ENCODE measurements around the gene ZNF33A. TPM values are rescaled to one million over a fixed set of nuclear protein-coding genes. Genes with fewer than 3 reads are reported as not detected.

The ZNF33A gene
- 13.0 and 16.0 TPM in 2 replicates for total RNA-seq

GRCh38 chr10:38010119-38010903 lies at the start of gene ZNF33A:
TSS of gene ZNF33A (plus strand) at chr10:38010675. CDS start at chr10:38012342, 1,667 bp downstream.

GRCh38 chr10:37976091-37976879 lies 34.2 kb upstream of the ZNF33A start, which contains the start of gene ZNF25:
TSS of gene ZNF25 (minus strand) at chr10:37976647. CDS start at chr10:37971722, 4,925 bp downstream.

GRCh38 chr10:38094158-38094926 lies 83.9 kb downstream of the ZNF33A start, which contains the start of gene ZNF37A:
TSS of gene ZNF37A (plus strand) at chr10:38094337. CDS start at chr10:38096618, 2,281 bp downstream.

Other genes with a start within 250 kb of the ZNF33A start
- gene ZNF248, start 153.1 kb upstream of the ZNF33A start, total RNA-seq: 3.7 and 6.8 TPM in 2 replicates
- 4.3 and 7.7 TPM in 2 replicates for gene ZNF25, start 34.0 kb upstream of the ZNF33A start, total RNA-seq
- 7.7 and 9.6 TPM in 2 replicates for gene ZNF37A, start 83.7 kb downstream of the ZNF33A start, total RNA-seq